Stimulated activated CD4-positive, alpha-beta T cell treated with anti-CD3 and anti-CD28 coated beads, Interleukin-15, amount 100 ng/mL, for 24 hours (primary cell): ENCODE measurements around the gene GNLY.

Experiments used
- DNase-seq: peaks from one replicate; pipeline ENCODE4 v3.0.0-alpha.2; 2020

GNLY gene

GRCh38 chr2:85690932-85691331 is 3.2 kb upstream of the GNLY start:
- no peak for DNase-seq

GRCh38 chr2:85692039-85692645 is 2.0 kb upstream of the GNLY start:
- no peak for DNase-seq

GRCh38 chr2:85695121-85695520 is 963 bp downstream of the GNLY start:
- DNase-seq: no peak

- DNase-seq: no peak
Observed at GRCh38 chr2:85695691-85696668, 1.8 kb downstream of the GNLY start.

- no peak for DNase-seq
Observed at GRCh38 chr2:85697096-85697495, 2.9 kb downstream of the GNLY start.

- no peak for DNase-seq
Observed at GRCh38 chr2:85697716-85698115, 3.6 kb downstream of the GNLY start.

GRCh38 chr2:85698184-85698879 is 4.2 kb downstream of the GNLY start:
- DNase-seq: no peak

- DNase-seq: no peak
Observed at GRCh38 chr2:85698880-85699254, 4.7 kb downstream of the GNLY start.

- no peak for DNase-seq
Observed at GRCh38 chr2:85699325-85699724, 5.2 kb downstream of the GNLY start.

GRCh38 chr2:85702172-85702571 is 8.0 kb downstream of the GNLY start:
- no peak for DNase-seq

GRCh38 chr2:85702800-85703199 is 8.6 kb downstream of the GNLY start:
- DNase-seq: no peak

GRCh38 chr2:85703329-85703728 is 9.2 kb downstream of the GNLY start:
- no peak for DNase-seq

- no peak for DNase-seq
Observed at GRCh38 chr2:85704038-85704437, 9.9 kb downstream of the GNLY start.

- DNase-seq: no peak
Observed at GRCh38 chr2:85704800-85705679, 10.9 kb downstream of the GNLY start.

GRCh38 chr2:85705680-85706039 is 11.5 kb downstream of the GNLY start:
- no peak for DNase-seq

- DNase-seq: no peak
Observed at GRCh38 chr2:85706063-85706462, 11.9 kb downstream of the GNLY start.

GRCh38 chr2:85706599-85707296 is 12.6 kb downstream of the GNLY start:
- no peak for DNase-seq

- DNase-seq: peak; percentile 67
Observed at GRCh38 chr2:85707304-85707703, 13.1 kb downstream of the GNLY start.

GRCh38 chr2:85708641-85709040 is 14.5 kb downstream of the GNLY start:
- DNase-seq: no peak

- no peak for DNase-seq
Observed at GRCh38 chr2:85709401-85709811, 15.2 kb downstream of the GNLY start.

GRCh38 chr2:85710687-85711577 is 16.8 kb downstream of the GNLY start:
- no peak for DNase-seq
